K562 (cell line): ENCODE data around the gene ARHGAP28. TPM values are rescaled to one million over a fixed set of nuclear protein-coding genes. Genes with fewer than 3 reads are reported as not detected.

Experiments used
- CC2D1A ChIP-seq: fragments of 450-650 bp; IDR thresholded peaks from 2 replicates; pipeline ENCODE4 v1.6.1; 2017; ENCODE audit warnings: mild to moderate bottlenecking
- CHD2 ChIP-seq: IDR thresholded peaks from 2 replicates; pipeline ENCODE4 v1.6.1; 2011; ENCODE audit warnings: low read depth, low read length
- CTBP1 ChIP-seq: fragments of 450-650 bp; IDR thresholded peaks from 2 replicates; pipeline ENCODE4 v1.6.1; 2016; ENCODE audit warnings: borderline replicate concordance
- FOSL1 ChIP-seq: fragments of 200-800 bp; sonication (Bioruptor generic); conservative IDR thresholded peaks from 2 replicates; pipeline ENCODE4 v1.6.1; 2016; ENCODE audit warnings: missing genetic modification characterization, missing compliant biosample characterization
- FOXA3 ChIP-seq, 2 experiments: fragments of 450-650 bp in 1 of 2; sonication (generic) in 1 of 2; formaldehyde crosslinking; IDR thresholded peaks in 1 of 2; conservative IDR thresholded peaks in 1 of 2; 2 replicates each; pipeline versions ENCODE4 v1.4.0 to v1.8.0; 2020 to 2022; ENCODE audit warnings: mild to moderate bottlenecking in 2 of 2, missing genetic modification reagents in 1 of 2
- HMG20A ChIP-seq: fragments of 450-650 bp; formaldehyde crosslinking; conservative IDR thresholded peaks from 2 replicates; pipeline ENCODE4 v1.4.0; 2020; ENCODE audit warnings: mild to moderate bottlenecking, mixed read lengths
- ILK ChIP-seq: fragments of 450-650 bp; IDR thresholded peaks from 2 replicates; pipeline ENCODE4 v1.6.1; 2016; ENCODE audit warnings: missing genetic modification characterization, low read depth, mild to moderate bottlenecking, missing compliant biosample characterization, moderate library complexity, borderline replicate concordance
- JUND ChIP-seq, 2 experiments: IDR thresholded peaks; 2 replicates in 1 of 2; 3 replicates in 1 of 2; pipeline ENCODE4 v1.6.1; 2011; ENCODE audit warnings: borderline replicate concordance in 2 of 2, low read depth in 2 of 2, low read length in 2 of 2, improper control_type of control experiment in 1 of 2, missing biosample characterization in 1 of 2, missing genetic modification characterization in 1 of 2, missing genetic modification reagents in 1 of 2
- NFIC ChIP-seq: fragments of 450-650 bp; IDR thresholded peaks from 2 replicates; pipeline ENCODE4 v1.6.1; 2017; ENCODE audit warnings: mild to moderate bottlenecking, inconsistent platforms
- PHF8 ChIP-seq: fragments of 200-600 bp; sonication (generic); IDR thresholded peaks from 2 replicates; pipeline ENCODE4 v1.6.1; 2012; ENCODE audit warnings: mixed run types, mild to moderate bottlenecking, inconsistent platforms, low read length, moderate library complexity, borderline replicate concordance
- POLR2G ChIP-seq: fragments of 200-400 bp; formaldehyde crosslinking; IDR thresholded peaks from 2 replicates; pipeline ENCODE4 v1.6.1; 2017; ENCODE audit warnings: low read depth, mild to moderate bottlenecking, antibody characterized with exemption, low read length, moderate library complexity
- PURB ChIP-seq: sonication (generic); formaldehyde crosslinking; IDR thresholded peaks from 2 replicates; pipeline ENCODE4 v1.9.0; 2021; ENCODE audit warnings: low read depth, mild to moderate bottlenecking, missing genetic modification reagents
- PYGO2 ChIP-seq: fragments of 450-650 bp; IDR thresholded peaks from 2 replicates; pipeline ENCODE4 v1.6.1; 2016; ENCODE audit warnings: mild to moderate bottlenecking, missing genetic modification characterization, moderate library complexity, missing compliant biosample characterization
- RBFOX2 ChIP-seq: fragments of 200-400 bp; formaldehyde crosslinking; IDR thresholded peaks from 2 replicates; pipeline ENCODE4 v1.6.1; 2017; ENCODE audit warnings: low read depth, mild to moderate bottlenecking, low read length, moderate library complexity
- SIN3A ChIP-seq, 2 experiments: fragments of 150-350 bp in 1 of 2; IDR thresholded peaks; 2 replicates each; pipeline ENCODE4 v1.6.1; 2011 to 2016; ENCODE audit warnings: borderline replicate concordance in 2 of 2, low read depth in 2 of 2, low read length in 2 of 2, mild to moderate bottlenecking in 2 of 2, moderate library complexity in 2 of 2; ENCODE audit not compliant: control insufficient read depth in 1 of 2
- SMARCC2 ChIP-seq: fragments of 450-650 bp; IDR thresholded peaks from 2 replicates; pipeline ENCODE4 v1.6.1; 2017; ENCODE audit warnings: antibody characterized with exemption, moderate library complexity, mild to moderate bottlenecking, low read depth
- STAT5A ChIP-seq: IDR thresholded peaks from 2 replicates; pipeline ENCODE4 v1.6.1; 2012; ENCODE audit warnings: low read length, inconsistent platforms, borderline replicate concordance
- ZEB2 ChIP-seq: fragments of 450-650 bp; IDR thresholded peaks from 2 replicates; pipeline ENCODE4 v1.6.1; 2016
- ZNF253 ChIP-seq: fragments of 250-450 bp; sonication (Bioruptor Pico); conservative IDR thresholded peaks from 2 replicates; pipeline ENCODE4 v1.6.1; 2021; ENCODE audit warnings: mild to moderate bottlenecking
- ZNF263 ChIP-seq: sonication (generic); formaldehyde crosslinking; IDR thresholded peaks from 2 replicates; pipeline ENCODE4 v1.8.0; 2022; ENCODE audit warnings: mild to moderate bottlenecking, missing genetic modification reagents, borderline replicate concordance
- ZZZ3 ChIP-seq: fragments of 450-650 bp; IDR thresholded peaks from 2 replicates; pipeline ENCODE4 v1.6.1; 2016; ENCODE audit warnings: antibody characterized with exemption, mild to moderate bottlenecking, moderate library complexity
- polyA plus RNA-seq, 8 experiments: library from polyadenylated mRNA; depleted of rRNA in 4 of 8; stranded (reverse) in 5 of 8; unstranded in 3 of 8; fragments of >200 nt; fragmentation: Nextera tagmentation in 2 of 8; fragmentation: Illumina TruSeq in 1 of 8; extraction: Ambion mirVana in 2 of 8; extraction: Trizol in 1 of 8; gene quantifications; 2 replicates each; pipeline versions ENCODE4 v1.2.1 to v1.2.3, GENCODE V29; 2011 to 2014; ENCODE audit warnings: inconsistent platforms in 1 of 8, missing spikeins in 1 of 8
- total RNA-seq, 7 experiments: library from RNA; depleted of rRNA in 6 of 7; stranded (reverse); fragments of >200 nt in 6 of 7; fragmentation: Illumina TruSeq in 2 of 7; extraction: Trizol in 2 of 7; gene quantifications; 2 replicates each; pipeline versions ENCODE4 v1.2.1 to v1.2.3, GENCODE V29; 2011 to 2021; ENCODE audit warnings: low replicate concordance in 1 of 7
- TF ChIP-seq, protein P1 (sequence below): sonication (generic); formaldehyde crosslinking; IDR thresholded peaks from 2 replicates; pipeline ENCODE4 v1.9.0; 2022; ENCODE audit warnings: mild to moderate bottlenecking, missing genetic modification reagents
- TF ChIP-seq, protein P2 (sequence below): IDR thresholded peaks from 2 replicates; pipeline ENCODE4 v1.6.1; 2012; ENCODE audit warnings: low read depth, low read length, improper control_type of control experiment, borderline replicate concordance
- TF ChIP-seq, protein P3 (sequence below): sonication (generic); formaldehyde crosslinking; IDR thresholded peaks from 2 replicates; pipeline ENCODE4 v1.8.1; 2023; ENCODE audit warnings: mild to moderate bottlenecking, missing genetic modification reagents

ARHGAP28 gene
- total and polyA plus RNA-seq, 9 of the 15 experiments (the other 6 are each of a cell fraction or from before 2014, with no cell fraction given) = 0.93 to 5.9 (median 5.0) TPM

DNA sequence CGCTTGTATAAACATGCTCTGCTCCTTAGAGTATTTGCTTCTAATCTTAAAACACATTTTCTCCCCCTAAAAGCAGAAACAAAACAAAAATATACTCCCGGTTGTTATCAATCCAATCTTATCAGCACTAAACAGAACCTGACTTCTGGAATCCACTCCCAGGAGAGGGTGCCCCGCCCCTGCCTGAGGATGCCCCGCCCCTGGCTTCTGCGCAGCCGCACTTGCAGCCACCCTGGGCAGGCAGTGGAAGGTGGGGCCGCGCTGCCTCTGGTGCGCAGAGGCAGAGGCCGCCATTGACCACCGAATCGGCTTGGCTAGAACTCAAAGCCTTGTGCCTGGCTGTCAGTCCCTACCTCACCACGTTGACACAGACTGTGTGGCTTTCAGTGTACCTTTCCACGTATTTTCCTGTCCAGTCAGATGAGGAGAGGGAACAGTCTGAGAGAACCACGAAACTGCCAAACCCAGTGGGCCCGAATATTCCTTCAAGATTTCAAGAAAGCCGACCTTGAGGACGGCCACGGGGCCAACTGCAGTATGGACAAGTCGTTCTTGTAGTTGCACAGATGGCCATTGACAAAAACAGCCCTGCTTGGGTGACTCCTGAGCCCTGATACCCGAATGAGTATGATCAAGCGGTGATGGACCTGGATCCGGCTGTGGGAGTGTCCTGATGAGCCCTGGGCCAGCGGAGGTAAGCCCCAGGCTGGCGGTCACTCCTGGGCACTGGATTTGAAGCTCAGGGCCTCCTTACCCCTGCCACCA is 46.2 kb upstream of the ARHGAP28 start (continued):
- peak; percentile 60; the same call in 1 of the 2 replicates for TF ChIP-seq STAT5A
- TF ChIP-seq, protein P1, sequence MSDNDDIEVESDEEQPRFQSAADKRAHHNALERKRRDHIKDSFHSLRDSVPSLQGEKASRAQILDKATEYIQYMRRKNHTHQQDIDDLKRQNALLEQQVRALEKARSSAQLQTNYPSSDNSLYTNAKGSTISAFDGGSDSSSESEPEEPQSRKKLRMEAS (CRISPR knock-in tag) = peak; percentile 64
- TF ChIP-seq PYGO2 (tag) = peak; percentile 47; the same call in 1 of the 2 replicates
- 0 out of 2 replicates have a peak, but pooled peaks have one; percentile 57 for TF ChIP-seq ZNF253
- TF ChIP-seq FOSL1 (tag) = 0 out of 2 replicates have a peak, but pooled peaks have one; percentile 2
- TF ChIP-seq JUND (IDR thresholded peaks at IDR 0.05; ENCODE audit: borderline replicate concordance, low read depth, low read length) = no peak; the same call in 1 of the 2 replicates
- TF ChIP-seq JUND (tag; IDR thresholded peaks at IDR 0.05; ENCODE audit: borderline replicate concordance, low read depth, low read length) = no peak
- peak; percentile 84 for TF ChIP-seq SMARCC2
- no peak for TF ChIP-seq CHD2
- TF ChIP-seq CTBP1 = peak; percentile 44; the same call in 1 of the 2 replicates
- TF ChIP-seq ZEB2 = no peak
- no peak for TF ChIP-seq PURB
- peak; percentile 94 for TF ChIP-seq POLR2G
- TF ChIP-seq NFIC = peak; percentile 52
- TF ChIP-seq PHF8 = peak; percentile 95
- TF ChIP-seq CC2D1A = 0 out of 2 replicates have a peak, but pooled peaks have one; percentile 20
- TF ChIP-seq ZNF263 (CRISPR knock-in tag) = peak; percentile 48; the same call in 1 of the 2 replicates
- peak; percentile 92 for TF ChIP-seq RBFOX2
- peak in 1 of 2 experiments; percentile 61; a peak in 1 of 4 replicates for TF ChIP-seq FOXA3 (CRISPR knock-in tag; conservative IDR thresholded peaks at IDR 0.05 in 1 of 2, IDR thresholded peaks at IDR 0.05 in 1 of 2)
- TF ChIP-seq, protein P2, sequence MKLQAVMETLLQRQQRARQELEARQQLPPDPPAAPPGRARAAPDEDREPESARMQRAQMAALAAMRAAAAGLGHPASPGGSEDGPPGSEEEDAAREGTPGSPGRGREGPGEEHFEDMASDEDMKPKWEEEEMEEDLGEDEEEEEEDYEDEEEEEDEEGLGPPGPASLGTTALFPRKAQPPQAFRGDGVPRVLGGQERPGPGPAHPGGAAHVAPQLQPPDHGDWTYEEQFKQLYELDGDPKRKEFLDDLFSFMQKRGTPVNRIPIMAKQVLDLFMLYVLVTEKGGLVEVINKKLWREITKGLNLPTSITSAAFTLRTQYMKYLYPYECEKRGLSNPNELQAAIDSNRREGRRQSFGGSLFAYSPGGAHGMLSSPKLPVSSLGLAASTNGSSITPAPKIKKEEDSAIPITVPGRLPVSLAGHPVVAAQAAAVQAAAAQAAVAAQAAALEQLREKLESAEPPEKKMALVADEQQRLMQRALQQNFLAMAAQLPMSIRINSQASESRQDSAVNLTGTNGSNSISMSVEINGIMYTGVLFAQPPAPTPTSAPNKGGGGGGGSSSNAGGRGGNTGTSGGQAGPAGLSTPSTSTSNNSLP = no peak
- TF ChIP-seq SIN3A (IDR thresholded peaks at IDR 0.05; ENCODE audit: borderline replicate concordance in 2 of 2, control insufficient read depth in 1 of 2, low read depth in 2 of 2, low read length in 2 of 2) = 0 out of 4 replicates have a peak, but pooled peaks of 1 of the 2 experiments have one; percentile 30
- peak; percentile 85 for TF ChIP-seq ZZZ3
- no peak for TF ChIP-seq HMG20A (CRISPR knock-in tag)
- no peak for TF ChIP-seq ILK (tag)
- TF ChIP-seq, protein P3, sequence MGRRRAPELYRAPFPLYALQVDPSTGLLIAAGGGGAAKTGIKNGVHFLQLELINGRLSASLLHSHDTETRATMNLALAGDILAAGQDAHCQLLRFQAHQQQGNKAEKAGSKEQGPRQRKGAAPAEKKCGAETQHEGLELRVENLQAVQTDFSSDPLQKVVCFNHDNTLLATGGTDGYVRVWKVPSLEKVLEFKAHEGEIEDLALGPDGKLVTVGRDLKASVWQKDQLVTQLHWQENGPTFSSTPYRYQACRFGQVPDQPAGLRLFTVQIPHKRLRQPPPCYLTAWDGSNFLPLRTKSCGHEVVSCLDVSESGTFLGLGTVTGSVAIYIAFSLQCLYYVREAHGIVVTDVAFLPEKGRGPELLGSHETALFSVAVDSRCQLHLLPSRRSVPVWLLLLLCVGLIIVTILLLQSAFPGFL = 0 out of 2 replicates have a peak, but pooled peaks have one; percentile 72
